Prostate gland (tissue), 2 donors: Measurements from ENCODE around the gene SNRPB.

Source experiments
- CTCF ChIP-seq, 4 experiments: fragments of 200-600 bp in 2 of 4; fragments of 450-650 bp in 2 of 4; sonication (generic) in 2 of 4; IDR thresholded peaks; 1 replicate in 3 of 4; 2 replicates in 1 of 4; pipeline ENCODE4 v1.5.1; 2016 to 2019; ENCODE audit warnings: antibody characterized with exemption in 4 of 4, mild to moderate bottlenecking in 2 of 4, moderate library complexity in 2 of 4
- POLR2AphosphoS5 ChIP-seq: sonication (generic); formaldehyde crosslinking; IDR thresholded peaks from one replicate; pipeline ENCODE4 v1.6.1; 2017; ENCODE audit warnings: antibody characterized with exemption

- TF ChIP-seq CTCF (IDR thresholded peaks at IDR 0.05) = no peak
- no peak for TF ChIP-seq POLR2AphosphoS5
These were observed 5.5 kb upstream of the SNRPB start for GRCh38 chr20:2475850-2476741.
